ENCODE results near the gene BOD1.

DNA sequence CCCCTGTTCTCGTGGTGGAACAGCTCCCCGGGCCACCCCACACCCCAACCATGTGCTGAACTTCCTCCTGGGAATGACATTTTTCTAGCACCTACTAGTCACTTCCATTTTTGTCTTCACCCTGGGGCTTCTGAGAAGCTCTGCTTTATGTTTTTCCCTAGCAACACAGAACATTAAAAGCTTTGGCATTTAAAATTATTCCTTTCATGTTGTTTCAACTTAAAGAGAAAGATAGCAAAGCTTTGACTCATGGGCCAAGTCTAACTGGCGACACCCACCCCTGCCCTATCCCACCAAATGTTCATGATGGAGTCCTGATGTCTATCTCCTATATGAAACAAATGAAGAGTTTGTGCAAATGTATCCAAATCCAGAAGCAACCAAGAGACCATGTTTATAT, 22.4 kb downstream of the BOD1 start:
- TF ChIP-seq, protein P1, sequence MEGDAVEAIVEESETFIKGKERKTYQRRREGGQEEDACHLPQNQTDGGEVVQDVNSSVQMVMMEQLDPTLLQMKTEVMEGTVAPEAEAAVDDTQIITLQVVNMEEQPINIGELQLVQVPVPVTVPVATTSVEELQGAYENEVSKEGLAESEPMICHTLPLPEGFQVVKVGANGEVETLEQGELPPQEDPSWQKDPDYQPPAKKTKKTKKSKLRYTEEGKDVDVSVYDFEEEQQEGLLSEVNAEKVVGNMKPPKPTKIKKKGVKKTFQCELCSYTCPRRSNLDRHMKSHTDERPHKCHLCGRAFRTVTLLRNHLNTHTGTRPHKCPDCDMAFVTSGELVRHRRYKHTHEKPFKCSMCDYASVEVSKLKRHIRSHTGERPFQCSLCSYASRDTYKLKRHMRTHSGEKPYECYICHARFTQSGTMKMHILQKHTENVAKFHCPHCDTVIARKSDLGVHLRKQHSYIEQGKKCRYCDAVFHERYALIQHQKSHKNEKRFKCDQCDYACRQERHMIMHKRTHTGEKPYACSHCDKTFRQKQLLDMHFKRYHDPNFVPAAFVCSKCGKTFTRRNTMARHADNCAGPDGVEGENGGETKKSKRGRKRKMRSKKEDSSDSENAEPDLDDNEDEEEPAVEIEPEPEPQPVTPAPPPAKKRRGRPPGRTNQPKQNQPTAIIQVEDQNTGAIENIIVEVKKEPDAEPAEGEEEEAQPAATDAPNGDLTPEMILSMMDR (IDR thresholded peaks at IDR 0.05) = no peak
- TF ChIP-seq POLR2AphosphoS5 (IDR thresholded peaks at IDR 0.05) = no peak
- TF ChIP-seq POLR2A (IDR thresholded peaks at IDR 0.05) = no peak
